SK-N-MC (cell line): ENCODE results near the gene KLHDC8A.

ENCODE experiments used
- DNase-seq: peaks from one replicate; pipeline ENCODE4 v3.0.0-alpha.2; 2011; ENCODE audit warnings: low read depth, low spot score
- H3K27ac ChIP-seq: fragments of 200-600 bp; sonication (generic); 2 replicates; pipeline ENCODE4 v1.5.1; 2016; ENCODE audit warnings: mixed run types
- H3K36me3 ChIP-seq: fragments of 200-600 bp; sonication (generic); 2 replicates; pipeline ENCODE4 v1.6.1; 2017; ENCODE audit warnings: antibody characterized with exemption, low read length, mixed read lengths; ENCODE audit not compliant: insufficient read depth
- H3K4me3 ChIP-seq: fragments of 200-600 bp; sonication (generic); 2 replicates; pipeline ENCODE4 v1.5.1; 2016
- H3K9ac ChIP-seq: fragments of 200-600 bp; sonication (generic); 2 replicates; pipeline ENCODE4 v1.8.0; 2017; ENCODE audit warnings: mixed run types, mixed read lengths; ENCODE audit not compliant: insufficient read length
- H3K9me3 ChIP-seq: fragments of 200-600 bp; sonication (generic); 2 replicates; pipeline ENCODE4 v1.6.1; 2017; ENCODE audit warnings: low read depth, mild to moderate bottlenecking, antibody characterized with exemption, low read length, moderate library complexity, mixed read lengths
- EZH2 ChIP-seq: fragments of 200-600 bp; sonication (generic); IDR thresholded peaks from one replicate; pipeline ENCODE4 v1.6.1; 2017; ENCODE audit warnings: antibody characterized with exemption
- FOXP2 ChIP-seq: optimal IDR thresholded peaks from 2 replicates; pipeline ENCODE3; 2011; ENCODE audit warnings: mild to moderate bottlenecking, moderate library complexity; ENCODE audit not compliant: insufficient read depth; ENCODE audit errors: extremely low read length, control extremely low read depth
- POLR2AphosphoS5 ChIP-seq: IDR thresholded peaks from 2 replicates; pipeline ENCODE4 v1.6.1; 2012; ENCODE audit warnings: mild to moderate bottlenecking, low read depth, low read length, borderline replicate concordance

KLHDC8A gene

GRCh38 chr1:205306929-205307566, 49.7 kb downstream of the KLHDC8A start:
- no peak overlapping the region for H3K27ac ChIP-seq
- no peaks in the 10 kb centered on the region for H3K36me3 ChIP-seq

DNA sequence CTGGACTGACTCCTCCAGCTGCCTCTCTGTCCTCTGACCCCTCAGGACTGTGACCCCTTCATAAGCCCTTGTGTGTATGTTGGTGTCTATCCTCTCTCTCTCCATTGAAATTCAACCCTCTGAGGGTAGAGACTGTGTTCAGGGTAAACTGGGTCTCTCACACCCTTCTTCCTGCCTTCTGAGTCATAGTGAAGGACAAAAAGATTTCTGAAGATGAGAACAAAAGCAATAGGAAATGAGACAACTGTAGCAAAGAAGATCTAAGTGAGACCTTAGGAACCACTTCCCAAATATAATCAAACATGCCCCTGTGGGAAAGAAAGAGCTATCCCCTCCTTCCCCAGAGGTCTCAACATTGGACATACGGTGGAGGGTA, 52.0 kb downstream of the KLHDC8A start:
- Histone ChIP-seq H3K27ac (no peak overlapping the region), H3K9ac (no peak overlapping the region), H3K4me3 (no peak overlapping the region), H3K36me3 (no peaks in the 10 kb centered on the region), H3K9me3 (no peaks in the 10 kb centered on the region)
- TF ChIP-seq EZH2 (no peak), FOXP2 (no peak), POLR2AphosphoS5 (no peak)
- no peak for DNase-seq

More at GRCh38 chr1:205306929-205307566, 49.7 kb downstream of the KLHDC8A start:
- no peak overlapping the region for H3K9ac ChIP-seq
- no peak overlapping the region for H3K4me3 ChIP-seq
- no peaks in the 10 kb centered on the region for H3K9me3 ChIP-seq
- no peak for DNase-seq
- TF ChIP-seq EZH2 (no peak), FOXP2 (no peak), POLR2AphosphoS5 (no peak)

- Histone ChIP-seq H3K4me3 (no peak overlapping the region), H3K27ac (no peak overlapping the region), H3K9ac (no peak overlapping the region), H3K9me3 (no peaks in the 10 kb centered on the region), H3K36me3 (no peaks in the 10 kb centered on the region)
- no peak for TF ChIP-seq FOXP2
- no peak for TF ChIP-seq POLR2AphosphoS5
- no peak for TF ChIP-seq EZH2
- no peak for DNase-seq
These were observed 52.6 kb downstream of the KLHDC8A start for GRCh38 chr1:205304046-205304694.

DNA sequence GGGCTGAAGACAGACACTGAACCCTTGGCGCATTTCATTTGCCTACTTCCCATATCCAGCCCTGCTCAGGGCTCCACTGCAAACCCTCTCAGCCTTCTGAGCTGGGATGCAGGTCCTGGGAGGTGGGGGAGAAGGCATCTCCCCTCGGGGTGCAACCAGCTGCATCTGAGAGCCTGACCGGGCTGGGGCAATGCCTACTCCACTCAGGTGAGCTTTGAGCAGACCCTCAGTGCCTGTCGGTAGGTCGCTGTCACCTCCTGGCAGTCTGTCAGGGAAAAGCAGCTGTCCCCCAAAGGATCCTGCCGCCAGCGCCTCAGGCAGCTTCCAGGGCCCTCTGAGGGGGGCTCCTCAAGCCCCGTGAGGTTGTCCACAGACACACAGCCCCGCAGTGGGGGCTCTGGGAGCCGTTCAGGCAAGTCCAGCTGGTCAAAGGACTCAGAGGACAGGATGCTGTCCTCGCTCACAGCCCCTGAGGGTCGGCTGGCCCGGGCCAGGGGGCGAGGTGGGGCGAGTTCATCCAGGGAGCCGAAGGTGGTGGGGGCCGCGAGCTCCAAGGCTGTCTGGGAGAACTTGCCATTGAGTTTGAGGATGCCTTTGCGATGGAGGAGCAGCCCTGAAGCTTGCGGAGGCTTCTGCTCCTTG, 53.4 kb downstream of the KLHDC8A start:
- TF ChIP-seq FOXP2 = no peak
- TF ChIP-seq POLR2AphosphoS5 = no peak
- no peak for TF ChIP-seq EZH2
- H3K4me3 ChIP-seq = no peak overlapping the region
- no peaks in the 10 kb centered on the region for H3K9me3 ChIP-seq
- no peak overlapping the region for H3K9ac ChIP-seq
- no peak overlapping the region for H3K27ac ChIP-seq
- no peak for DNase-seq
- H3K36me3 ChIP-seq = no peaks in the 10 kb centered on the region

DNA sequence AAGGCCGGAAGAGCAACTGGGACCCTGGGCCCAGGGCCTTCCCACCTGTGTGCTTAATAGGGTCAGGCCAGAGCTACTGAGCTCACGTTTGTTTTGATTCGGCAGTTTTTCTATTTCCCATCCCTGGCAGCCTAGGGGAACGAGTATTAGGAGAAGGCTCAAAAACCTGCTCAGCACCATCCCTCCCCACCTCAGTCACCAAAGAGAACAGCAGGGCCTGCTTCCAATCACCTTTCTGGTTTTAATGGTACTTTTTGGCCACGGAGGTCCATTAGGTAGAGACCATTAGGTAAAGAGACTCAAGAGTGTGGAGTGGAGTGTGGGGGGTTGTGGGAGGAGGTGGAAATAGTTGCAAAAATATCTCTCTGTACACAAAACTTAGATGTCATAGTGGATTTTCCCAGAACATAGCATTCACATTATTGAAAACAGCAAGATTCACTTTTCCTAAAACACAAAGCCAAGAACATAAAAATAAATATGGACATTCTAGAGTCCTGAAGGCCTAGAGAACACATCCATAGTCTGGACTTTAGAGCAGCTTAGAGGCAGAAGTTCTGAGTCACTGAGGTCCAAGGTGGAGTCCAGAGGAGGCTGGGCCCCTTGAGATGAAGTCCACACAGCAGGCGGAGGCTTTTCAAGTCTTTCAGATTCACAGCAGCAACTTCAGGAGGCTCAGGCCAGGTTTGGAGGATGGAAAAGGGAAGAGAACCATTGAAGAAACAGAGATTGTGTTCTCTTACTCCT, 54.7 kb downstream of the KLHDC8A start:
- Histone ChIP-seq H3K9ac (no peak overlapping the region), H3K9me3 (no peaks in the 10 kb centered on the region), H3K27ac (0 out of 2 replicates have a peak overlapping the region, but pooled peaks have one; percentile 32), H3K4me3 (peak overlapping the region; percentile 15; the same call in 1 of the 2 replicates), H3K36me3 (no peaks in the 10 kb centered on the region)
- TF ChIP-seq FOXP2 (no peak), POLR2AphosphoS5 (no peak), EZH2 (no peak)
- DNase-seq = no peak

- no peak for DNase-seq
- Histone ChIP-seq H3K9ac (no peak overlapping the region), H3K27ac (0 out of 2 replicates have a peak overlapping the region, but pooled peaks have one; percentile 32), H3K4me3 (peak overlapping the region; percentile 15; the same call in 1 of the 2 replicates), H3K36me3 (no peaks in the 10 kb centered on the region), H3K9me3 (no peaks in the 10 kb centered on the region)
- no peak for TF ChIP-seq EZH2
- no peak for TF ChIP-seq POLR2AphosphoS5
- TF ChIP-seq FOXP2 = no peak
These were observed 55.4 kb downstream of the KLHDC8A start for GRCh38 chr1:205301205-205301821.

GRCh38 chr1:205300149-205300548, 56.6 kb downstream of the KLHDC8A start:
- no peak for TF ChIP-seq POLR2AphosphoS5
- TF ChIP-seq FOXP2 = no peak
- no peak for TF ChIP-seq EZH2
- Histone ChIP-seq H3K36me3 (no peaks in the 10 kb centered on the region), H3K9me3 (no peaks in the 10 kb centered on the region), H3K9ac (no peak overlapping the region), H3K4me3 (no peak overlapping the region), H3K27ac (no peak overlapping the region)
- no peak for DNase-seq
